Neural cell (in vitro differentiated cells): ENCODE data around the gene SNCA.

Experiments
- EP300 ChIP-seq: fragments of 450-650 bp; conservative IDR thresholded peaks from 2 replicates; pipeline ENCODE4 v1.6.1; 2014; ENCODE audit warnings: antibody characterized with exemption, mild to moderate bottlenecking, moderate library complexity; ENCODE audit not compliant: poor library complexity, severe bottlenecking
- EZH2 ChIP-seq: fragments of 200-600, 300-800 bp; shearing (Covaris generic), sonication (generic); IDR thresholded peaks from 2 replicates; pipeline ENCODE4 v1.6.1; 2014; ENCODE audit warnings: antibody characterized with exemption, low read length, borderline replicate concordance, mild to moderate bottlenecking; ENCODE audit not compliant: insufficient read depth, poor library complexity, severe bottlenecking
- MXI1 ChIP-seq: fragments of 450-650 bp; conservative IDR thresholded peaks from 2 replicates; pipeline ENCODE4 v1.6.1; 2014; ENCODE audit warnings: antibody characterized with exemption, mild to moderate bottlenecking; ENCODE audit not compliant: poor library complexity, severe bottlenecking
- POLR2AphosphoS5 ChIP-seq: IDR thresholded peaks from 2 replicates; pipeline ENCODE4 v1.6.1; 2012
- RAD21 ChIP-seq: fragments of 450-650 bp; conservative IDR thresholded peaks from 2 replicates; pipeline ENCODE4 v1.6.1; 2014; ENCODE audit warnings: antibody characterized with exemption, mild to moderate bottlenecking, moderate library complexity
- REST ChIP-seq: IDR thresholded peaks from 2 replicates; pipeline ENCODE4 v1.6.1; 2012; ENCODE audit warnings: borderline replicate concordance
- SMC3 ChIP-seq: fragments of 450-650 bp; conservative IDR thresholded peaks from 2 replicates; pipeline ENCODE4 v1.6.1; 2014; ENCODE audit warnings: antibody characterized with exemption, mild to moderate bottlenecking, moderate library complexity; ENCODE audit not compliant: poor library complexity
- TAF1 ChIP-seq: IDR thresholded peaks from 2 replicates; pipeline ENCODE4 v1.6.1; 2012; ENCODE audit warnings: low read depth
- TF ChIP-seq, protein P1 (sequence below): fragments of 450-650 bp; IDR thresholded peaks from 2 replicates; pipeline ENCODE4 v1.5.1; 2014; ENCODE audit warnings: antibody characterized with exemption, mild to moderate bottlenecking, moderate library complexity; ENCODE audit not compliant: poor library complexity, severe bottlenecking

DNA sequence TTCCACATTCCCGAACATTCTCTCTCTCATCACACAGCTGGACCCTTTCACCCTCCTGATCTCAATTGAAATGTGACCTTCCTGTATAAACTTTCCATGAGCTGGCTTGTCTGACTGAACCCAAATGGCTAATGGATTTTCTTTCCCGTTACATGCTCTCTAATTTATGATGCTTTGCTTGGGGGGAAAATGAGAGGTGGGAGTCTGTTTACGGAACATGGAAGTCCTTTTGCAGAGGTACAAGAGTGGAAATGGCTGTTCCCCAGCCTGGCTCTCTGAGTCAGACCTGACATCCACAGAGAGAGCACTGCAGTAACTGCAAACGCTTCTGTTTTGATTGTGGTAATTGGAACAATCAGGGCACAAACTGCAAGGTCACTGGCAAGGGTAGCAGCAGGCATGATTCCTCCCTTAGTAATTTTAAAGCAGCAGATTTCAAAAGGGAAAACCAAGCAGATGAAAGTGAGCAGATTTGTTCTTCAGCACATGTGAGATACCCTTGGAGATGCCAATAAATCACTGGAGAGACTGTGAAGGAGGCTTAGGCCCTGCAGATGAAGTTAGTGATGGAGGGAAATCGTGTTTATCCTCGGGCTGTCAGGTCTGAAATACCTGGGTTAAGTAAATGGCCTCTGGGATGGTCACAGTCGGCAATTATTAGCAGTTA, 83.9 kb downstream of the SNCA start:
- no peak for TF ChIP-seq SMC3
- TF ChIP-seq EZH2, result no peak
- TF ChIP-seq REST, result no peak
- TF ChIP-seq, protein P1, sequence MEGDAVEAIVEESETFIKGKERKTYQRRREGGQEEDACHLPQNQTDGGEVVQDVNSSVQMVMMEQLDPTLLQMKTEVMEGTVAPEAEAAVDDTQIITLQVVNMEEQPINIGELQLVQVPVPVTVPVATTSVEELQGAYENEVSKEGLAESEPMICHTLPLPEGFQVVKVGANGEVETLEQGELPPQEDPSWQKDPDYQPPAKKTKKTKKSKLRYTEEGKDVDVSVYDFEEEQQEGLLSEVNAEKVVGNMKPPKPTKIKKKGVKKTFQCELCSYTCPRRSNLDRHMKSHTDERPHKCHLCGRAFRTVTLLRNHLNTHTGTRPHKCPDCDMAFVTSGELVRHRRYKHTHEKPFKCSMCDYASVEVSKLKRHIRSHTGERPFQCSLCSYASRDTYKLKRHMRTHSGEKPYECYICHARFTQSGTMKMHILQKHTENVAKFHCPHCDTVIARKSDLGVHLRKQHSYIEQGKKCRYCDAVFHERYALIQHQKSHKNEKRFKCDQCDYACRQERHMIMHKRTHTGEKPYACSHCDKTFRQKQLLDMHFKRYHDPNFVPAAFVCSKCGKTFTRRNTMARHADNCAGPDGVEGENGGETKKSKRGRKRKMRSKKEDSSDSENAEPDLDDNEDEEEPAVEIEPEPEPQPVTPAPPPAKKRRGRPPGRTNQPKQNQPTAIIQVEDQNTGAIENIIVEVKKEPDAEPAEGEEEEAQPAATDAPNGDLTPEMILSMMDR, result no peak
- TF ChIP-seq MXI1, result no peak
- no peak for TF ChIP-seq EP300
- TF ChIP-seq TAF1, result no peak
- TF ChIP-seq POLR2AphosphoS5, result no peak
- TF ChIP-seq RAD21, result no peak
